Activated naive CD4-positive, alpha-beta T cell treated with anti-CD3 and anti-CD28 coated beads, Interleukin-2, amount 50 U/mL, for 72 hours (primary cell): Measurements from ENCODE around the gene RPL36. TPM values are rescaled to one million over a fixed set of nuclear protein-coding genes. Genes with fewer than 3 reads are reported as not detected.

ENCODE experiments used
- ATAC-seq, 2 donors: fragments of 150-1000 bp; cut with Tn5 transposase; 2 replicates each; pipeline ENCODE4 v1.10.0; 2021; ENCODE audit warnings: mild to moderate bottlenecking in 2 of 2, moderate library complexity in 2 of 2
- DNase-seq, 2 donors: peaks; one replicate each; pipeline ENCODE4 v3.0.0; 2021 to 2022; ENCODE audit warnings: low spot score in 2 of 2
- H3K27ac Mint-ChIP-seq, 2 donors: one replicate each; pipeline ENCODE4 v1.8.0; 2022; ENCODE audit warnings: mild to moderate bottlenecking in 2 of 2, mixed read lengths in 2 of 2
- H3K36me3 Mint-ChIP-seq, 2 donors: one replicate each; pipeline ENCODE4 v1.8.0; 2022; ENCODE audit warnings: mixed read lengths in 2 of 2
- H3K9me3 Mint-ChIP-seq, 2 donors: one replicate each; pipeline ENCODE4 v1.8.0; 2022; ENCODE audit warnings: mixed read lengths in 2 of 2
- total RNA-seq, 2 donors: library from RNA; stranded (reverse); gene quantifications; one replicate each; pipeline ENCODE4 v1.2.3, GENCODE V29; 2022

Gene RPL36
- total RNA-seq = 1,000 to 10,000 TPM; 1,044 to 1,174 TPM

DNA sequence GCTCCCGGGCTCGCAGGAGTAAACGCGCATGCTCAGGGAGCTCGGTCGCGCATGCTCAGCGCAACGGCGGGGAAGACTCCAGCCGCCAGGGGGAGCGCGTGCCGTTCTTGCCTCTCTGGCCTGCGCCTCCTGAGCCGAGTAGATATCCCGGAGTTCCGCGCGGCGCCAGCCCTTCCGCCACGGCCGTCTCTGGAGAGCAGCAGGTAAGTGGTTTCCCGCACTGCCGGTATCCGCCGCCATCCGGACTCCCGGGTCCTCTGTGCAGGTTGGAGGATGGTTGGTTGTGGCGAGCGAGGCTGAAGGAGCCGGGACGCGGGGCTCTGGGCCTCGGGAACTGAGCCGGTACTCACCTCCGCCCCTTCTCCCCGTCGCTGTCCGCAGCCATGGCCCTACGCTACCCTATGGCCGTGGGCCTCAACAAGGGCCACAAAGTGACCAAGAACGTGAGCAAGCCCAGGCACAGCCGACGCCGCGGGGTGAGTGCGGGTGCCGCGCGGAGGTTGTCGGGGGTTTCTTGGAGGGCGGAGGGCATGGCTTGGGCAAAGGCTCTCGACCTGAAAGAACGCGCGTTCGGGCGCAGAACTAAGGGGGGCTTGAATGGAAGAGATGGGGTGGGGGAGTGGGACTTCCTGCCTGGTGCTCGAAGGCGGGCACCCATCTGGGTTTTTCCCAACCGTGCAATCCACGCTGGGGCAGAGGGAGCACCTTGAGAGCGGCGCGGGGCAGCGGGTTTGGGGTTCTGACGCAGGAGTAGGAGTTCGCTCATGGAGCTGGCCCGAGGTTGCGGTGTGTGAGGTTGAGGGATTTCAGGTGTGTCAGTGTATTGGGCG, at the start of gene RPL36:
RPL36 (plus strand) TSS at position 171 of the 830 bp plus-strand sequence; CDS start at position 384, 213 bp downstream.
- Mint-ChIP-seq H3K27ac (peak within 1 kb of the TSS; percentile 99), H3K36me3 (peaks cover 19 to 27% of the 10 kb centered on the region in 2 donors), H3K9me3 (no peaks in the 10 kb centered on the region)
- peak; percentile 50 to 57 for ATAC-seq
- peak; percentile 99 to 100 for DNase-seq

DNA sequence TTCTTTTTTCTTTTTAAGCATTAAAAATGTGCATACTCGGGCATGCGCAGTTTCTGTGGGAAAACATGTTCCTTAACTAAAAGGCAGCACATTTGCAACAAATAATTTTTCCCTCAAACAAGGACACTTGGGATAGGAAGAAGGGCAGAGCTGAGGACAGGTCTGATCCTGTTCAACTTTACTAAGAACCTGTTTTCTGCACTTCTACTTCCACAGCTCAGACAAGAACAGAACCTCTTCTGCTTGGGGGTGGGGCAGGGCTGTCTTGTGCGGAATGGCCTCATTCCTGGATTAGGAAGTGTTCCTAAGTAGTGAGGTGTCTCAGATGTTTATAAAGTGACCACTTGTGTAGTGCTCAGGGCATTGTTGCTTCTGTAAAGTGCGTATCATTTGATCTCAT, 48.9 kb upstream of the RPL36 start:
- ATAC-seq = no peak
- DNase-seq = no peak
- H3K27ac Mint-ChIP-seq = peak overlapping the region in 1 of 2 donors; percentile 61
- H3K36me3 Mint-ChIP-seq = peaks cover 6 to 24% of the 10 kb centered on the region in 2 donors
- H3K9me3 Mint-ChIP-seq = no peaks in the 10 kb centered on the region

DNA sequence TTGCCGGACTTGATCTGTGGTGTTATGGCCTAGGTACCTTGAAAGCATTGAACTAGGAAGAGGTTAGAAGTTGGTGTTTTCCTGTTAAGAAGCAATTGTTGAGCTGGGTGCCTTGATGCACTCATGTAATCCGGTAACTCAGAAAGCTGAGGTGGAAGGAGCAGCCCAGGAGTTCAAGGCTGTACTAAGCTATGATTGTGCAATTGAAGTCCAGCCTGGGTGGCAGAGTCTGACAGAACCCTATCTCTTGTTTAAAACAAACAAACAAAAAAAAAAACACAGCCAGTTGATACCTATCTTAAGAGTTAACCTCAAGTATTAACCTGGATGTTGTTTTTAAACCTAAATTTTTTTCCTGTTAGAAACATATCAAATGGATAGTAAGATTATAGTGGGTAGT, 47.9 kb upstream of the RPL36 start:
- peaks cover 6 to 34% of the 10 kb centered on the region in 2 donors for H3K36me3 Mint-ChIP-seq
- H3K27ac Mint-ChIP-seq = no peak overlapping the region
- no peaks in the 10 kb centered on the region for H3K9me3 Mint-ChIP-seq
- DNase-seq (no peak), ATAC-seq (no peak)

DNA sequence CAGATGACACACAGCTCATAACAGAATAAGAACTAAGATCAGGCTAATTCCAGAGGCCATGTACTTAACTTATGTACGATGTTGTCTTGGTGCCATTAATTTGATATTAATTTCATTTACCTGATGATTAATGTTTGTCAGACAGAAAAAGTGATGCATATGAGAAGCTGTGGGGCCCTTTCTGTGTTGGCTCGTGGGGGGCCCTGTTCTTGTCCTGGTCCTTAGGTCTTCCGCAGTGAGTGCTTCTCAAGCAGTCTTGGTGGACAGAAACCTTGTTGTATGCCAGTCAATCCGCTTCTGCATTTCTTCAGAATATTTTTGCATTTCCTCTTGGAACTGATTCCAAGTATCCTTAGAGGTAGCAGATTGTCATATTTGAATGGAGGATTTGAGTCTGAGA, 47.0 kb upstream of the RPL36 start:
- ATAC-seq (no peak), DNase-seq (no peak)
- H3K27ac Mint-ChIP-seq = no peak overlapping the region
- H3K9me3 Mint-ChIP-seq = no peaks in the 10 kb centered on the region
- H3K36me3 Mint-ChIP-seq = peaks cover 7 to 36% of the 10 kb centered on the region in 2 donors

DNA sequence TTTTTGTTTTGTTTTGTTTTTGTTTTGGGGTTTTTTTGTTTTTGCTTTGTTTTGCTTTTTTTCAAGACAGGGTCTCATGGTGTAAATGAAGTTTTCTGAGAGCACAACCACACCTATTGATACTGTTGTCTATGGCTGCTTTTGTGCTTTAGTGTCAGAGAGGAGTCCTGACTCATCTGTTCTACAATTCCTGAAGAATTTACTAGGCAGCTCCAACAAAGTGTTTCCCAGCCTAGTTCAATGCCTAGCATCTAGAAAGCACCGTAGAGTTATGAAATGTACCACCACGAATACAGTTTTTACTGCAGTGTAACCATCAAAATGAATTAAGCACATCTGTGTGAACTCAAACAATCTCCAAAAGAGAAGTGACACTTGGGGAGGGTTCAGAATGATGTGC, 46.1 kb upstream of the RPL36 start:
- Mint-ChIP-seq H3K9me3 (no peaks in the 10 kb centered on the region), H3K27ac (peak overlapping the region in 1 of 2 donors; percentile 79), H3K36me3 (peaks cover 12 to 36% of the 10 kb centered on the region in 2 donors)
- DNase-seq (no peak), ATAC-seq (no peak)

DNA sequence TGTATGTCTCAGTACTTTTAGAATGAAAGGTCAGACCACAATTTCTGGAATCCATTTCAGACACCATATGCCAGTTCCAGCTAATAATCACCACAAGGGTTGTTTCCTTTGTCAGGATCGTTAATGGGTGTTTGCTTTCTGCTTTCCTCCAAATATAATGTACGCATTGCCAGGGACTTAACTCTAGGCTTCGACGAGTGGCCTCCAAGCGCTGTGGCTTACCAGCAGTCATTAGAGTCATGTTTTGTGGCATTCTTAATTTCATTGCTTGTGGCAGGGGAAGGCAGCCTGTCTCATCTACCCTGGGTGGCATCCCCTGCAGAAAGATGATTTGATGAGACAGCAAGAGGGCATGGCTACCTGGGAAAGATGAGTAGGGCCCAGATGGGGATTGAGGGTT, 44.7 kb upstream of the RPL36 start:
- ATAC-seq (no peak), DNase-seq (no peak)
- H3K36me3 Mint-ChIP-seq = peaks cover 12 to 41% of the 10 kb centered on the region in 2 donors
- peak overlapping the region in 1 of 2 donors; percentile 51 for H3K27ac Mint-ChIP-seq
- H3K9me3 Mint-ChIP-seq = no peaks in the 10 kb centered on the region

DNA sequence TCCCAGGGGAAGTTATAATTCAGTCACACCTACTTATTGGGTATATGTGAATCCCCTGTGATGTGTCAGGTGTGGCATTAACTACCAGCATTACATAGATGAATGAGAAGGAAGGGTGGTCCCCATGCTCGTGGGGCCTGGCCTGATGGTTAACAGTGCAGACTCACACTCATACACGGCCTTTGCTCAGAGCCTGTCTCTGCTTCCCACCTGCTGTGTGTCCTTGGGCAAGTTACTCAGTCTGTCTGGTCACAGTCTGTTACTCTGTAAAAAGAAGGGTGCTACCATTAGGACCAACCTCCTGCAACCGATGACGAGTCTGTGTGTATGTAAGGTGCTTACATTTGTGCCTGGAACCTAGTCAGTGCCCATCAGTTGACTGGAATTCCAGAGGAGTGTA, 43.4 kb upstream of the RPL36 start:
- Mint-ChIP-seq H3K27ac (peak overlapping the region; percentile 42 to 92), H3K36me3 (peaks cover 13 to 36% of the 10 kb centered on the region in 2 donors)

DNA sequence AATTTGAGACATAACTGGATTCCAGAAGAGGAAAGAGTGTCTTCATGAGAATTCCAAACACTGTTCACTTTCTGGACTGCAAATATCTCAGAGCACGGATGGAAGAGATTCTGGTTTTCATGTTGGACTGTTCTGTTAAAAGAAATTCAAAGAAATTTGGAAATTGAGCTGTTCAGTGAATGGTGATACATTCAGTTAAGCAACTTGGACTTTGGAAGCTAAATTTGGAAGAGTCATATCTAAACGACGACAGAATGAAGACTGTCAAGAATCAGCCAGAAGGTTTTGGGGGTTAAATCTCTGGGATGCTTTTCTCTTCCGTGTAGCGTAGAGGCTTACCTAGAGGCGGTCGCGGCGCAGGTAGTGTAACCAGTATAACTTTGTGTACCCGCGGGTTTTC, 41.6 kb upstream of the RPL36 start:
- H3K9me3 Mint-ChIP-seq = no peaks in the 10 kb centered on the region
- no peak for ATAC-seq
- H3K27ac Mint-ChIP-seq = no peak overlapping the region
- peaks cover 19 to 42% of the 10 kb centered on the region in 2 donors for H3K36me3 Mint-ChIP-seq
- DNase-seq = no peak

More for the DNA sequence above, 43.4 kb upstream of the RPL36 start:
- no peaks in the 10 kb centered on the region for H3K9me3 Mint-ChIP-seq
- ATAC-seq (no peak), DNase-seq (no peak)

DNA sequence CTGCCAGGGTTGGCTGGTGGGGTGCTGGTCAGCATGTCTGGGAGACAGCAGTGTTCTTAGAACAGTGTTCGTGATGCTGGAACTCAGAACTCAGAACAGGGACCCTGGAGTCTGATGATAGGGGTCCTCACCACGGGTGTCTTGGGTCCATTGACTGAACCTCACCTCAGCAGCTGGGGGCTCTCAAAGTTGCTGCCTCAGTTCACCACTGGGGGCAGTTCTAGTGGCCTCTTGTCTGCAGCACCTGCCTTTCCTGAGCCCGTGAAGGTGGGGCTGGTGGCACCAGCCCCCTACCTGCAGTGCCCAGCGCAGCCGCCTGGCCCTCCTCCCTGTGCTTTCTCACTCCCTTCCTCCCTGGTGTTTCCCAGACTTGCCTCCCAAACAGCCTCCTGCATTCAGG, 38.7 kb upstream of the RPL36 start:
- peak overlapping the region in 1 of 2 donors; percentile 57 for H3K27ac Mint-ChIP-seq

DNA sequence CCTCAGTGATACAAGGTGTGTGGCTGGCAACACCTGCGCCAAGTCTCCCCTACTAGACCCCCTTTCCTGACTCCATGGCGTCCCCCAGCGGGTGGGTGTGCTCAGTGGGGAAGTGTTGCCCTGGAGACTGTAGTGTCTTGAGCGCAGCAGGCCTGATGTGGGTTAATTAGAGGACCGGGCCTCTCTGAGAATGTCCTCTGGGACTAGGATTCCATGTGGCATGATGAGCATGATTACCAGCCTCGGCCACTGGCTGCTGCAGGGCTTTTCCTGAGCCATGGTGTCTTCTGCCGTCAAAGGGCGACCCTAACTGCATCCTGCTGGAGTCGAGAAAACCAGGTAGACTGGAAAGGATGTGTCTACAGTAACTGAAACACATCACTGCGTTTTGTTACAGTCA, 37.8 kb upstream of the RPL36 start:
- no peaks in the 10 kb centered on the region for H3K9me3 Mint-ChIP-seq
- H3K36me3 Mint-ChIP-seq = peaks cover 19 to 35% of the 10 kb centered on the region in 2 donors
- peak overlapping the region in 1 of 2 donors; percentile 28 for H3K27ac Mint-ChIP-seq

More for the DNA sequence above, 38.7 kb upstream of the RPL36 start:
- Mint-ChIP-seq H3K9me3 (no peaks in the 10 kb centered on the region), H3K36me3 (peaks cover 19 to 40% of the 10 kb centered on the region in 2 donors)
- no peak for ATAC-seq
- no peak for DNase-seq

DNA sequence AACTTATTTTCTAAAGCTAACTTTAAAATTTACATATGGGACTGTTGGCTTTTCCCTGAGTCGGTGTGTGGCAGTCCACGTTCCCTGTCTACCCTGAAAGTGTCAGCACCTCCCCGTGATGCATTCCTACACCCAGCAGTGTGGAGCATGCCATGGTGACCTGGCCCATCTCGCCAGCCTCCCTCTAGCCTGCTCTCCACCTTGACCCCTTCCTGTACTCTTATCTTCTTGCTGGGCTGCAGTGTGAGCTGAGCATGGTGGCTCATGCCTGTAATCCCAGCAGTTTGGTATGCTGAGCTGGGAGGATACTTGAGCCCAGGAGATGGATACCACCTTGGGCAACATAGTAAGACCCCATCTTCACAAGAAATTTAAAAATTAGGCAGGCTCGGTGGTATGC, 35.2 kb upstream of the RPL36 start:
- Mint-ChIP-seq H3K9me3 (no peaks in the 10 kb centered on the region), H3K27ac (peak overlapping the region in 1 of 2 donors; percentile 42), H3K36me3 (peaks cover 13 to 43% of the 10 kb centered on the region in 2 donors)
- ATAC-seq (no peak), DNase-seq (no peak)

More for the DNA sequence above, 37.8 kb upstream of the RPL36 start:
- ATAC-seq (no peak), DNase-seq (no peak)

DNA sequence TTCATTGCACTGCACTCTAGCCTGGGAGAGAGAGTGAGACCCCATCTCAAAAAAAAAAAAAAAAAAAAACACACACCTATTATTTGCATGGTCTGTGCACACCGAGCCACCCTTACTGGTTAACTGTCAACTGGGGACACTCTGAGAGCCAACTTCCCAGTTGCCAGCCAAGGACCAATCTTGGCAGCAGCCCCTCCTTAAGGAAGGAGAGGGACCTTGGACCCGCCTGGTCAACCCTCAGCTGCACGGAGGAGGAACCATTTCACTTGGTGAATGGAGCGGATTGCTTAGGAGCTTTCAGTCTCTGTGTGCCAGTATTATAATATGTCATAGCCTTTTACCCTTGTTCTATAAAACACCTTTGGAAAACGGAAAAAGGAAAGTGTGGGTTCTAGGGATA, 34.7 kb upstream of the RPL36 start:
- H3K9me3 Mint-ChIP-seq = no peaks in the 10 kb centered on the region
- H3K36me3 Mint-ChIP-seq = peaks cover 12 to 41% of the 10 kb centered on the region in 2 donors
- peak overlapping the region in 1 of 2 donors; percentile 42 for H3K27ac Mint-ChIP-seq
- DNase-seq = no peak
- no peak for ATAC-seq

DNA sequence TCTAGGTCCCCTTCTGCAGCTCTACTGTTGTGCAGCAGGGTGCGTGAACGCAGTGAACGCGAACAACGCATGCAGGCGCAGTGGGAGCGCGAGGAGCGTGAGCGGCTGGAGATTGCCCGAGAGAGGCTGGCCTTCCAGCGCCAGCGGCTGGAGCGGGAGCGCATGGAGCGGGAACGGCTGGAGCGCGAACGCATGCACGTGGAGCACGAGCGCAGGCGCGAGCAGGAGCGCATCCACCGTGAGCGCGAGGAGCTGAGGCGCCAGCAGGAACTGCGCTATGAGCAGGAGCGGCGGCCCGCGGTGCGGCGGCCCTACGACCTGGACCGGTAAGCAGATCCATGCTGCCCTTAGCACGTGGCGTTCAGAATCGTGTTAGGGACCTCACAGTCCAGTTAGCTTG, 28.6 kb upstream of the RPL36 start:
- ATAC-seq (no peak), DNase-seq (no peak)
- Mint-ChIP-seq H3K9me3 (no peaks in the 10 kb centered on the region), H3K27ac (peak overlapping the region in 1 of 2 donors; percentile 44), H3K36me3 (peaks cover 0 to 16% of the 10 kb centered on the region in 2 donors)

DNA sequence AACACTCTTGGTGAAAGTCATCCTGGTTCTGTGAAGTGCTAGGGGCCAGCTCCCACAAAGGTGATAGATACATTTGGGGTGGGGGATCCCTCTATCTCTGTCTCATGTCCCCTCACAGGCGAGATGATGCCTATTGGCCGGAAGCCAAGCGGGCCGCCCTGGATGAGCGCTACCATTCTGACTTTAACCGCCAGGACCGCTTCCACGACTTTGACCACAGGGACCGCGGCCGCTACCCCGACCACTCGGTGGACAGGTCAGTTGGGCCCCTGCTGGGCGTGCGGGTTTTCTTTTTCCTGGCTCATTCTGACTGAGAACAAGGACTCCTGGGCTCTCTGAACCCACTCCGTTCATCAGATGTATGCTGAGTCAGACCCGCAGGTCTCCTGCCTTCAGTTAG, 26.2 kb upstream of the RPL36 start:
- no peaks in the 10 kb centered on the region for H3K9me3 Mint-ChIP-seq
- H3K36me3 Mint-ChIP-seq = peaks cover 2 to 13% of the 10 kb centered on the region in 2 donors
- H3K27ac Mint-ChIP-seq = no peak overlapping the region
- no peak for DNase-seq
- no peak for ATAC-seq

DNA sequence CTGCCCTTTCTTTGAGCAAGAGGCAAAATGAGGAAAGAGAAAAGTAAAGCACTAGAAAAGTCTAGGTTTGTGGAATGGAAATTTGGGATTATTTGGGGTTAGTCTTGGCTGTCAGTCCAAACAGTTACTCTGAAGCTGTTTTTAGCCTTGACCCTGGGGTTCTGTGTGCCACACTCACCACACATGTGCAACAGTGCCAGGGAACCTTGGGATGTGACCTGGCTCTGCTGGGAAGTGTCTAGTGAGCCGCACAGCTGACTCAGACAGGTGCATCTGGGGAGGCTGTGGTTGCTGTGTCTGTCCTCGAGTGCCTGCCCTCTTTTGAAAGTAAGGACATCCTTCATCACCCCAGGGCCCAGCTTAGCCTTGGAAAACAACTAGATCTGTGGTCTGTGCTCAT, 25.6 kb upstream of the RPL36 start:
- Mint-ChIP-seq H3K9me3 (no peaks in the 10 kb centered on the region), H3K36me3 (peaks cover 7 to 13% of the 10 kb centered on the region in 2 donors), H3K27ac (peak overlapping the region; percentile 69 to 86)
- no peak for ATAC-seq
- no peak for DNase-seq

DNA sequence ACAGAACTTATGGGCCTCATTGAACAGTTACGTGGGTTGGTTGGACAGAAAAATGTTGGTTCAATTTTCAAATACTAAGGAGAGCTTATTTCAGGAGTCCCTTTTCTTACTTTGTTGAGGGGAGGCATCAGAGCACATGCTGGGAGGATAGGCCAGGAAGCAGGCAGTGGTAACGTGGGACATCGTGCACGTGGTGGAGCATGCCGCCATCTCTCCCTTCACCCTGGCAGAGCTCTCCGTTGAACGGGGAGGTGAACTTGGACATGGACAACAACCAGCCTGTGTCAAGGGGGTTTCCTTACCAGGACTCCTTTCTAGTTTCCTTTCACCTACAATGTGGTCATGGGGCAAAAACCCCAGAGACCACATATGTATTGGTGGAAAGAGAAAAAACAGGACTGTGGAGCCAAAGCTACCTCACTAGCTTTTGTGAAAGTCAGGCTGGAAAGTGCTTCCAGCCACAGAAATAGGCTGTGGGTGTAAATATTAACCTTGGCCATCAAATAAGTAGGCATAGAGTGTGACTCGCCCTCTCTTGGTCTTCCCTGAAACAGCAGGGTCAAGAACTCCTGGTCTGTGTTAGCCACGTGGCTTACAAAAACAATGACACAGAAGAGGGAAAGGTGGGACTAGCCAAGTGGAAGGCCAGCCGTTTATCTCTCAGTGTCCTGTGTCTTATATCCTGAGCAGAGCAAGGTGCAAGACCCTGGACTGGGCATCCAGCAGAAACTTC, 24.1 kb upstream of the RPL36 start:
- Mint-ChIP-seq H3K36me3 (peaks cover 7 to 8% of the 10 kb centered on the region in 2 donors), H3K9me3 (no peaks in the 10 kb centered on the region), H3K27ac (peak overlapping the region; percentile 69 to 86)
- no peak for DNase-seq
- ATAC-seq = peak in 1 of 2 donors; percentile 69

DNA sequence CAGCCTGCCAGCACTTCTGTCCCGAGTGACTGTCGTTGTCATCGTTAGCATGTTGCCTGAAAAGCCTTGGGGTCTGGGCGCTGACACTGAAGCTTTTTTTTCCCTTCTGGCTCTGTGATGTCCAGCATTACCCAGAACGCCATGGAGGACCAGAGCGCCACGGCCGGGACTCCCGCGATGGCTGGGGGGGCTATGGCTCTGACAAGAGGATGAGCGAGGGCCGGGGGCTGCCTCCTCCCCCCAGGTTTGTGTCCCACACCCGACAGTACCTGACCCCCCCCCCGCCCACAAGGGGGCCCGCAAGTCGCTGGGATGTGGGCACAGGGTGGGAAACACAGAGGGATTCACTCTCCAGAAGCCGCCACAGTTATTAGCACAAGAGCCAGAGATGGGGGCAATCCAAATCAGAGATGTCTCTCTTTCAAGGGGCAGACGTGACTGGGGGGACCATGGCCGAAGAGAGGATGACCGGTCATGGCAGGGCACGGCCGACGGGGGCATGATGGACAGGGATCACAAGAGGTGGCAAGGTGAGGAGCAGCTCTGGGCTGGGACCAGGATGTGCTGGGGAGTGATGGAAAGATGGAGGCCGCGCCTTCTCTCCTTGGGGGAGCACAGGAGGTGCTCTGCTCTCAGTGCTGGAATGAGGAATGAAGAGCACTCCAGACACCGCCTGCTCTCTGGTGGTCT, 23.0 kb upstream of the RPL36 start:
- Mint-ChIP-seq H3K36me3 (peaks cover 7 to 8% of the 10 kb centered on the region in 2 donors), H3K9me3 (no peaks in the 10 kb centered on the region), H3K27ac (peak overlapping the region in 1 of 2 donors; percentile 15)
- DNase-seq (no peak), ATAC-seq (no peak)
